Fibroblast of lung (primary cell): ENCODE measurements around the gene MICAL2. TPM values are rescaled to one million over a fixed set of nuclear protein-coding genes. Genes with fewer than 3 reads are reported as not detected.
A peak's percentile ranks its signal among the peaks of the same experiment; 100 is the strongest.

Source experiments
- DNase-seq, 2 donors: peaks; one replicate each; pipeline versions ENCODE4 v3.0.0 to v3.0.0-alpha.2; 2010; ENCODE audit warnings: low read depth in 2 of 2
- H2AFZ ChIP-seq: 2 replicates; pipeline ENCODE4 v1.5.1; 2012; ENCODE audit warnings: low read length, control low read depth, inconsistent platforms
- H3K27ac ChIP-seq: 2 replicates; pipeline ENCODE4 v1.5.1; 2011; ENCODE audit warnings: low read length, control low read depth; ENCODE audit not compliant: insufficient read depth
- H3K27me3 ChIP-seq: 2 replicates; pipeline ENCODE4 v1.5.1; 2011; ENCODE audit warnings: mild to moderate bottlenecking, low read length; ENCODE audit not compliant: control insufficient read depth, insufficient read depth
- H3K36me3 ChIP-seq: 2 replicates; pipeline ENCODE4 v1.5.1; 2011; ENCODE audit warnings: low read length; ENCODE audit not compliant: control insufficient read depth, insufficient read depth
- H3K4me1 ChIP-seq: 2 replicates; pipeline ENCODE4 v1.5.1; 2011; ENCODE audit warnings: low read length; ENCODE audit not compliant: control insufficient read depth, insufficient read depth; ENCODE audit errors: extremely low read depth
- H3K4me2 ChIP-seq: 2 replicates; pipeline ENCODE4 v1.5.1; 2011; ENCODE audit warnings: low read length, control low read depth; ENCODE audit not compliant: insufficient read depth; ENCODE audit errors: extremely low read depth
- H3K4me3 ChIP-seq, 4 experiments: fragments of 200-600 bp in 1 of 4; sonication (generic) in 1 of 4; replicated peaks in 1 of 4; 2 replicates each; pipeline ENCODE4 v1.5.1; 2011 to 2016; ENCODE audit warnings: low read length in 4 of 4, low read depth in 3 of 4, mild to moderate bottlenecking in 3 of 4, control low read depth in 2 of 4, inconsistent platforms in 1 of 4, mixed read lengths in 1 of 4; ENCODE audit not compliant: insufficient read depth in 1 of 4; ENCODE audit errors: control extremely low read depth in 1 of 4
- H3K79me2 ChIP-seq: 2 replicates; pipeline ENCODE4 v1.5.1; 2012; ENCODE audit warnings: mild to moderate bottlenecking, low read length, inconsistent platforms; ENCODE audit not compliant: control insufficient read depth, insufficient read depth
- H3K9ac ChIP-seq: 2 replicates; pipeline ENCODE4 v1.5.1; 2011; ENCODE audit warnings: mild to moderate bottlenecking, low read length, control low read depth; ENCODE audit not compliant: insufficient read depth
- H3K9me3 ChIP-seq: 2 replicates; pipeline ENCODE4 v1.5.1; 2012; ENCODE audit warnings: low read depth, low read length; ENCODE audit not compliant: control insufficient read depth, insufficient read depth
- H4K20me1 ChIP-seq: 2 replicates; pipeline ENCODE4 v1.5.1; 2011; ENCODE audit warnings: low read length; ENCODE audit not compliant: control insufficient read depth, insufficient read depth; ENCODE audit errors: extremely low read depth
- CTCF ChIP-seq, 2 donors: IDR thresholded peaks in 1 of 2; conservative IDR thresholded peaks in 1 of 2; 1 replicate in 1 of 2; 2 replicates in 1 of 2; pipeline ENCODE4 v1.5.1; 2011 to 2012; ENCODE audit warnings: low read length in 2 of 2, control low read depth in 1 of 2, inconsistent platforms in 1 of 2, low read depth in 1 of 2, mild to moderate bottlenecking in 1 of 2
- EZH2 ChIP-seq: IDR thresholded peaks from 2 replicates; pipeline ENCODE4 v1.5.1; 2012; ENCODE audit warnings: low read length, control low read depth, mild to moderate bottlenecking; ENCODE audit errors: missing control alignments
- polyA plus RNA-seq, 2 donors: library from polyadenylated mRNA; depleted of rRNA in 1 of 2; stranded (reverse) in 1 of 2; unstranded in 1 of 2; fragments of >200 nt; gene quantifications; 2 replicates each; pipeline ENCODE4 v1.2.1, GENCODE V29; 2011 to 2012; ENCODE audit warnings: missing spikeins in 1 of 2
- total RNA-seq: library from RNA; depleted of rRNA; stranded (reverse); fragments of >200 nt; gene quantifications from 2 replicates; pipeline ENCODE4 v1.2.1, GENCODE V29; 2014

The MICAL2 gene
- total and polyA plus RNA-seq, 2 donors (not counting 1 experiment from before 2014, with no cell fraction given), result 78.5 to 275 TPM

GRCh38 chr11:12253843-12254281 lies 143.5 kb downstream of the MICAL2 start:
- Histone ChIP-seq H3K27me3 (no peaks in the 10 kb centered on the region), H3K27ac (no peak overlapping the region), H3K9me3 (no peaks in the 10 kb centered on the region), H4K20me1 (no peaks in the 10 kb centered on the region), H2AFZ (no peak overlapping the region), H3K4me1 (no peaks in the 10 kb centered on the region), H3K4me2 (no peak overlapping the region), H3K36me3 (peaks cover 31% of the 10 kb centered on the region), H3K79me2 (no peaks in the 10 kb centered on the region), H3K9ac (no peak overlapping the region), H3K4me3 (no peak overlapping the region)
- TF ChIP-seq CTCF (conservative IDR thresholded peaks at IDR 0.05 in 1 of 2, IDR thresholded peaks at IDR 0.05 in 1 of 2; ENCODE audit: low read depth in 1 of 2, low read length in 2 of 2) (no peak), EZH2 (no peak)
- DNase-seq, result no peak

GRCh38 chr11:12258451-12258850 lies 148.1 kb downstream of the MICAL2 start:
- no peak for TF ChIP-seq EZH2
- no peaks in the 10 kb centered on the region for H3K27me3 ChIP-seq
- H3K4me3 ChIP-seq, result no peak overlapping the region
- no peaks in the 10 kb centered on the region for H4K20me1 ChIP-seq
- H3K9me3 ChIP-seq, result no peaks in the 10 kb centered on the region
- H2AFZ ChIP-seq, result no peak overlapping the region
- no peak overlapping the region for H3K27ac ChIP-seq
- peak in 1 of 2 donors; percentile 70 for DNase-seq
- H3K79me2 ChIP-seq, result no peaks in the 10 kb centered on the region
- H3K4me2 ChIP-seq, result no peak overlapping the region
- H3K4me1 ChIP-seq, result no peaks in the 10 kb centered on the region
- peaks cover 28% of the 10 kb centered on the region for H3K36me3 ChIP-seq
- H3K9ac ChIP-seq, result no peak overlapping the region

- TF ChIP-seq CTCF (conservative IDR thresholded peaks at IDR 0.05 in 1 of 2, IDR thresholded peaks at IDR 0.05 in 1 of 2; ENCODE audit: low read depth in 1 of 2, low read length in 2 of 2) (no peak), EZH2 (no peak)
- H3K27ac ChIP-seq, result no peak overlapping the region
Observed at GRCh38 chr11:12259956-12260355, 149.6 kb downstream of the MICAL2 start.

More at GRCh38 chr11:12259956-12260355, 149.6 kb downstream of the MICAL2 start:
- H3K36me3 ChIP-seq, result peaks cover 30% of the 10 kb centered on the region
- no peaks in the 10 kb centered on the region for H4K20me1 ChIP-seq
- no peaks in the 10 kb centered on the region for H3K4me1 ChIP-seq
- no peak overlapping the region for H2AFZ ChIP-seq
- no peaks in the 10 kb centered on the region for H3K9me3 ChIP-seq
- no peak for DNase-seq
- no peaks in the 10 kb centered on the region for H3K27me3 ChIP-seq
- H3K4me3 ChIP-seq, result no peak overlapping the region
- no peak overlapping the region for H3K4me2 ChIP-seq
- no peaks in the 10 kb centered on the region for H3K79me2 ChIP-seq
- no peak overlapping the region for H3K9ac ChIP-seq
